Stimulated activated CD8-positive, alpha-beta memory T cell treated with anti-CD3 and anti-CD28 coated beads, Interleukin-12 subunit alpha, Interleukin-12 subunit beta, amount 100 ng/mL, for 24 hours (primary cell): ENCODE results near the gene SERPINE2.

Experiments used
- DNase-seq: peaks from one replicate; pipeline ENCODE4 v3.0.0-alpha.2; 2020; ENCODE audit errors: extremely low read depth

SERPINE2 gene

DNA sequence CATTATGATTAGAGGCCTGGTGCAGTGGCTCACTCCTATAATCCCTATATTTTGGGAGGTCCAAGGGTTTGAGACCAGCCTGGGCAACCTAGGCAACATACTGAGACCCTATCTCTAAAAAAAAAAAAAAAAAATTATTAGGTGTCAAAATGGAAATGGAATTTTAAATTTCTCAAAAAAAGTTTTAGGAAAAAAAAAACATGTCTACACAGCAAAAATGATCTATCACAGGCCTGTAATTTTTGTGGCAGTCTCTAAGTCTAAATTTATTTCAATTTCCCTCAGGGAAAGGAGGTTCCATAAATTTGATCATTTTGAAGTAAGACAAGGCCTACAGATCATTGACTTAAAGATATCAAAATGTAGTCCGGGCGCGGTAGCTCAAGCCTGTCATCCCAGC lies 65.5 kb downstream of the SERPINE2 start:
- no peak for DNase-seq

- no peak for DNase-seq
These were observed 66.4 kb downstream of the SERPINE2 start for GRCh38 chr2:223972656-223973102.

DNA sequence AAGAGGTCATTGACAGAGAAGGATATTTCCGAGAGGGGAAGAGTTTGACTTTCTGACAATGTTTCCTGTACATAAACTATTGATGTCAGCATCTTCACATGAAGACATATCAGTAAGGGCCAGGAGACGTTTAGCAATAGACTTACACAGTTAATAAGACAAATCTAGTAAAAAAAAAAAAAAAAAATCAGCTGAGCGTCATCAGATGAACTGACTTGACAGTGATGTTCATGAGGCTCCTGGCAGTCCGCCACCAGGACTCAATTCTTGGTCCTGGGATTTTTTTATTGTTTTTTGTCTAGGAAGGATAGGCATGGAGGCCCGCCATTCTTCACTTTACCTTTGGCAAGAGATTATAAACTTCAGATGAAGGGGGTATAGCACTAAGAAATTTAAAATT lies 67.4 kb downstream of the SERPINE2 start:
- no peak for DNase-seq

DNA sequence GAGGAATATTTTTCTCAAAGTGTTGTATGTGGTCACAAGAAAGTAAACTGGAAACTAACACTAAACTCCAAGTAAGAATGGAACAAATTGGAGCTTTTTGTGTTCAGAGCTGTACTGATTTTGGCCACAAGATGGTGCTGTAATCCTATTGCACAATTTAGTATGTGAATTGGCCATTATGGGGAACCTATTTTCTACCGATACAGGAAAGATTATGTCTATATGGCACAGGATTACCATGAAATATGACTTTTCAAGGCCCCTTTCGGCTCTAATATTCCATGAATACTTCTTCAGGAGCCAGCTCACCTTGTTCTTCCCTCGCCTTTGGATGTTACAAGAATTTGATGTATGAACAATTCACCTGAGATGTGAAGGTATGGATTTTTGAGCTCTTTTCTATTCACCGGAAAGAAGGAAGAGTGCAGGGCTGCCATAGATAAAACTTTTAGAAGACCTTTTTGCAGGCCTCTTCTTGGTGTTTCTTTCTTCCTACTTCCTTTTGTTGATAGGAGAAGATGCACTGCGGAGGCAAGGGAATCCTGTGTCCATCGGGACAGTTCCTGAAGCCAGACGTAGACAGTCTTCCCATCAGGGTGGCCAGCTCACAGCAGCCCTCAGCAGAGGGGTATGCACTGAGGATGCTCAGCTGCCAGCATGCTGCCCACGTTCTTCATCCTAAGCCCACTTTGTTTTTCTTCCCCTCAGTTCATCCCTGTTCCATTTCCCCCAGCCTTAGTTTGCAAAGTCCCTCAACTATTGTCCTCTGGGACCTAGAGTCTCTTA lies 68.5 kb downstream of the SERPINE2 start:
- peak; percentile 8 for DNase-seq

- DNase-seq = no peak
These were observed 69.2 kb downstream of the SERPINE2 start for GRCh38 chr2:223969856-223970255.

GRCh38 chr2:223969315-223969714 lies 69.8 kb downstream of the SERPINE2 start:
- no peak for DNase-seq

- DNase-seq = no peak
These were observed 71.1 kb downstream of the SERPINE2 start for GRCh38 chr2:223967981-223968380.

DNA sequence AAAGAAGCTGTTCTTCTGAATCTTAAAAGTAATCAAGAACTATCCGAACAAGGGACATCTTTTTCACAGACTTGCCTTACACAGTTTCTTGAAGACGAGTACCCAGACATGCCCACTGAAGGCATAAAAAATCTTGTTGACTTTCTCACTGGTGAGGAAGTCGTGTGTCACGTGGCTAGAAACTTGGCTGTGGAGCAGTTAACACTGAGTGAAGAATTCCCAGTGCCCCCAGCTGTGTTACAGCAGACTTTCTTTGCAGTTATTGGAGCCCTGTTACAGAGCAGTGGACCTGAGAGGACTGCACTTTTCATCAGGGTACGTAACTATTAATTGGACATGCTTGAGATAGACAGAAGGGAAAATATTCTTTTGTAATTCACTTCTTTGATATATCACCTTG lies 79.4 kb downstream of the SERPINE2 start:
- no peak for DNase-seq

- peak; percentile 92 for DNase-seq
These were observed 81.8 kb downstream of the SERPINE2 start, which contains the start of gene MRPL44 for GRCh38 chr2:223957092-223957851. MRPL44 (plus strand) TSS chr2:223957463; CDS start chr2:223957473, 10 bp downstream.

DNA sequence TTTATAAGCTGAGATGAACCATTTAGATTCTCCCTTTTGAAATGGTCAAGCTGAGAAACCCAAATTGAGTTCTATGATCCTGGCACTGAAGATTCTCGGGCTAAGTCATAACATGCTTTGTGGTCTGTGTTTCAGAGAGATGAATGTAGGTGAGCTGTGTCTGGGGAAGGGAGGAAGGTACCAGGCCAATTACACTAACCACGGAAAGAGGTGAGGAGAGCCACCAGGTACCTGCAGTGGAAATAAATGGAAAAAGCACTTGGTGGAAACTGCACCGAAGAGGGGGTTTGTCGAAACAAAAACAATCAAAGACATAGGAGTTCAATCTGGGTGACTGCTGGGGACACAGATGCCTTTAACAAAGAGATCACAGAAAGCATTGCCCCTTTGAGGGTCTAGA lies 82.8 kb downstream of the SERPINE2 start:
- DNase-seq = no peak

DNA sequence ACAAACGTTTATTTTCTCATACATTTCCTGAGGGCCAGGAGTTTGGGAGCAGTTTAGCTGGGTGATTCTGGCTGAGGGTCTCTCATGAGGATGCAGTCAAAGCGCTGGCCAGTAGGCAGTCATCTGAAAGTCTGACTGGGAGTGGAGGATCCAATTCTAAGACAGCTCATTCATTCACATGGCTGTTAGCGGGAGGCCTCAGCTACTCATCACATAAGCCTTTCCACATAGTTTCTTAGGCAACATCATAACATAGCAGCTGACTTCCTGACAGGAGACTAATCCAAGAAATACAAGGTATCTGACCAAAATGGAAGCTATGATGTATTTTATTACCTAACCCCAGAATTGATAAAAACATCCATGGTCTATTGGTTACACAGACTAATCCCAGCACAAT lies 84.7 kb downstream of the SERPINE2 start:
- no peak for DNase-seq

DNA sequence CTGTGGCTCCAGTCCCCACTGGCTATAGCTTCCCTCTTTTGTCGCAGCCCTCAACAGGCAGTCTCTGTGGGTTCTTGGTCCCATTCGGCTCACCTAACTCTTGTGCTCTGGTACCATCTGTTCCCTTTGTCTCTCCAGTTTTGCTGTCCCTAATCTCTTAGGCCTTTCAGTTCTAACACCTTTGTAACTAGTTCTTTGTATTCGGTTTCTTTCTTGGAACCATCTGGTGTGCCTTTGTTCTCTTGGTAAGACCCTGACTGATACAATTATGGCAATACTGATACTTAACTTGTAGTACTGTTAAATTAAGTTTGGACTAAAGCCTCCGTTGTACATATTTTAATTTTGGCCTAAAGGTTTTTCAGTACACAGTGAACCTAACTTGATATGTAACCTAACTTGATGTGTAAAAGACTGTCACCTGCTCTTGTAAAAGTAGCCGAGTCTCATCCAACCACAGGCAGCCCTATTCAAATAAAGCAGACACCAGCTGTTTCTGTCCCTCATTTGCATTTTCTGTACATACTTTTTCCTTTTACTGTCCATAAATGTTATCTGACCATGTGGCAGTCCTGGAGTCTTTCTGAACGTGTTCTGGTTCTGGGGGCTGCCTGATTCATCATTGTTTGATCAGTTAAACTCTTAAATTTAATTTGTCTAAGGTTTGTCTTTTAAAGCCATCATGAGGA lies 86.7 kb downstream of the SERPINE2 start:
- no peak for DNase-seq

DNA sequence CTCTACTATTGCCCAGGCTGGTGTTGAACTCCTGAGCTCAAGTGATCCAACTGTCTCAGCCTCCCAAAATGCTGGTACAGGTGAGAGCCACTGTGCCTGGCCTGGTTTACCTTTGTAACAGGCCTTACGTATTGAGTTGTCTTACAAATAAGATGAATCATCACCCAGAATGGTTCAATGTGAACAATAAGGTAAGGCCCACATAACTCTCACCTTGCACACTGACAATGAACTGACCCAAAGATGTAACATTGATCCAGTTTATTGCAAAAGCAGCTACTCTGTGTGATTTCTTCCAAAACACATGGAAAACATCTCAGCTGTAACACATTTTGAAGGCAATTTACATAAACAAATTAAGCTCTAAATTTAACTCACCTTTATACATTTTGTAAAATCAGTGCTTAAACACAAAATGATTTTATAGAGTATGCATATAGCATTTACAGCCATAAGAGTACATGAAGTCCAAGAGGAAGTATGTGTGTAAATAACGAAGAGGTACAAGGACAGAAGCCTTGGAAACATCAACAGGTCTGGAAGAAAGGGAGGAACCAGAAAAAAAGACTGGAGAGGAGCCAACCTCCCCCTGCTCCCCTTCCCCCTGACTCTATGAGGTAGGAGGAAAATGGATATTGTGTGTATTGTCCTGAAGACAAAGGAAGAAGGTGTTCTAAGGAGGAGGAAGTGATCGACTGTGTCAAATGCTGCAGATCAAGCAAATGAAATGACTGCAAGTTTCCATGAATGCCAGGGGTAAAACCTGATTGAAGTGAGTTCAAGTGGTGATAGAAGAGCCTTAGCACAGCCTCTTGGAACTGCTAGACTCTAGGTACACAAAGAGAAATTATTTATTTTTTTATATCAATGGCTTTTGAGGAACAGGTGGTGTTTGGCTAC lies 88.4 kb downstream of the SERPINE2 start:
- DNase-seq = no peak

DNA sequence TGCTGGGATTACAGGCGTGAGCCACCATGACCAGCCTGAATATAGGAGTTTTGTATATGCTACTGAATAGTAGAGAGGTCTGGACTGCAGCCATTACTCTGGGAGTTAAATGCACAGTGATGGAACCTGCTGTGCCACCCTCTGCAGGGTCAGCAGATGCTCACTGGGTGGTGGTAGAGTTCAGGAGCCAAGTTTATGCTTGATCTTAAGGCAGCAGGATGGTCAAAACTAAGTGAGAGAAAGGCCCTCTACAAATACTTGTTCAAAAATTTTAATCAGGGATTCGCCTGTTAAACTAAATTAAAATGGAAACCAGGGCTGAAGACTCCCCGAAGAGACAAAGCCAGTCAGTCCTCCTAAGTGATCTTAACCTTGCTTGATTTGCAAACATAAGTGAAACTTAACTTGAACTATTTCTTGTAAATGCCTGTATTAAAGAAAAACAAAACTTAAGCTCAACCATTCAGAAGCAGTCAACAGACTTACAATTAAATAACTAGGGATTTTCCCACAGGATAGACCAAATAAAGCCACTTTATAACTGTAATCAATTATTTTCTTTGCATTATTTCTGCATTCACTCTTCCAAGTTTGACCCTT lies 89.7 kb downstream of the SERPINE2 start:
- no peak for DNase-seq

GRCh38 chr2:223947711-223948205 lies 91.3 kb downstream of the SERPINE2 start:
- DNase-seq = no peak

- DNase-seq = no peak
These were observed 93.3 kb downstream of the SERPINE2 start for GRCh38 chr2:223945755-223946154.

GRCh38 chr2:223944703-223945531 lies 94.2 kb downstream of the SERPINE2 start, which contains the start of gene WDFY1:
WDFY1 (minus strand) TSS chr2:223945335; CDS start chr2:223945284, 51 bp downstream.
- peak; percentile 58 for DNase-seq

- no peak for DNase-seq
These were observed 94.9 kb downstream of the SERPINE2 start for GRCh38 chr2:223944166-223944702.

DNA sequence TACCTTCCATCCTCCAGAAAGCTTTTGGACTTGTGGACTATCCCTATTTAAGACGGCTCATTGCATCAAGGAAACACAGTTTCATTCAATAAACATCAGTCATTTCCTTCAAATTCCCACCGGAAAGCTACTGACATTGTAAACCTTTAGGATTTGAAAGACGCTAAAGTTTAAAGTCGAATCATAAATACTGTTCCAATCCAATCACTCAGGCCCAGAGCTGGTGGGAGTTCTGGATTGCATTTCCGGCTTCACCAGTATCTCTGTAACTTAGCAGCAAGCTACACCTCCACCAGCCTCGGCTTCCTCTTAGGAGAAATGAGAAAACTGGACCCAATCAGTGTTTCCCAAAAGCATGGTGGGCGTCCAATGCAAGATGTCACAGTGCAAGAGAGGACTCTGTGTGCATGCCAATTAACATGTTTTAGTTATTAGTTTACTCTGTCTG lies 95.5 kb downstream of the SERPINE2 start:
- DNase-seq = no peak
